ENCODE measurements around the gene CCDC88A. TPM values are rescaled to one million over a fixed set of nuclear protein-coding genes. Genes with fewer than 3 reads are reported as not detected.

Gene CCDC88A
- total and polyA plus RNA-seq, 8 donors = 6.2 to 95.1 (median 31.6) TPM

DNA sequence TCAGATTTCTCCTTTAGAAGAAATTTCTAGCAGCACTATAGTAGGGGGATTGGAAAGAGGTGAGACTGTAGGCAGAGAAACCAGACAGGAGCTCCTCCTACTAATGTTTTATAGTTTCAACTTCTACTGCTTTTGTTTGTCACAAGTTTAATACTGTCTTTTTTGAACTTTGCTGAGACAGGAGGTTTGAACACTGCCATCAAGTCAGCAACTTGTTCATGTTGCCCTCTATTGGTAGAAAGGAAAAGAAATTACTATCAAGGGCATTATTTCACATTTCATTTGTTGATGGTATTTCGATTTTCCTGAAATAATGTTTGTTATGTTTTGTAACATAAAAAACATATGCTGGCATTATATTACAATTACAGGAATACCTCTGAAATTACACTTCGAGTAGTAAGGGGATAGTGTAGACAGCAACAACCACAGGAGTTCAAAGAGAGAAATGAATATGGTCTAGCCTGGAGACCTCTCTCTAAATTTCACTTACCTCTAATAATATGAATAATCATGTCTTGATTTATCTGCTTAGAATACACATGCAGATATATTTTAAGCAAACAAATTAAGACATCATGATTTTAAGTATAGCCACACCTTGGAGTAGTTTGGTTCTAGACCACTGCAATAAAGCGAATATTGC is 12.4 kb upstream of the CCDC88A start:
- intact Hi-C loops (cut with DNase I; ENCODE audit: low total_unique reads) = no loop called here
- TF ChIP-seq, protein P1, sequence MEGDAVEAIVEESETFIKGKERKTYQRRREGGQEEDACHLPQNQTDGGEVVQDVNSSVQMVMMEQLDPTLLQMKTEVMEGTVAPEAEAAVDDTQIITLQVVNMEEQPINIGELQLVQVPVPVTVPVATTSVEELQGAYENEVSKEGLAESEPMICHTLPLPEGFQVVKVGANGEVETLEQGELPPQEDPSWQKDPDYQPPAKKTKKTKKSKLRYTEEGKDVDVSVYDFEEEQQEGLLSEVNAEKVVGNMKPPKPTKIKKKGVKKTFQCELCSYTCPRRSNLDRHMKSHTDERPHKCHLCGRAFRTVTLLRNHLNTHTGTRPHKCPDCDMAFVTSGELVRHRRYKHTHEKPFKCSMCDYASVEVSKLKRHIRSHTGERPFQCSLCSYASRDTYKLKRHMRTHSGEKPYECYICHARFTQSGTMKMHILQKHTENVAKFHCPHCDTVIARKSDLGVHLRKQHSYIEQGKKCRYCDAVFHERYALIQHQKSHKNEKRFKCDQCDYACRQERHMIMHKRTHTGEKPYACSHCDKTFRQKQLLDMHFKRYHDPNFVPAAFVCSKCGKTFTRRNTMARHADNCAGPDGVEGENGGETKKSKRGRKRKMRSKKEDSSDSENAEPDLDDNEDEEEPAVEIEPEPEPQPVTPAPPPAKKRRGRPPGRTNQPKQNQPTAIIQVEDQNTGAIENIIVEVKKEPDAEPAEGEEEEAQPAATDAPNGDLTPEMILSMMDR (IDR thresholded peaks at IDR 0.05) = peak in 4 of 7 experiments; percentile 35 to 57 (median 53)
- no peak for TF ChIP-seq POLR2AphosphoS5 (IDR thresholded peaks at IDR 0.05)
- H3K27me3 ChIP-seq = no peaks in the 10 kb centered on the region
- H3K4me1 ChIP-seq = peaks cover 0 to 8% (median 3%) of the 10 kb centered on the region in 4 donors
- peak in 1 of 2 donors; percentile 59 for DNase-seq
- H3K4me3 ChIP-seq = no peak overlapping the region
- H3K9me3 ChIP-seq = no peaks in the 10 kb centered on the region
- no peak overlapping the region for H3K27ac ChIP-seq
- H3K36me3 ChIP-seq = no peaks in the 10 kb centered on the region
- 36 to 46% (median 40%) methylated on average over 3 of the region's 3 CpGs for WGBS, 5 donors

DNA sequence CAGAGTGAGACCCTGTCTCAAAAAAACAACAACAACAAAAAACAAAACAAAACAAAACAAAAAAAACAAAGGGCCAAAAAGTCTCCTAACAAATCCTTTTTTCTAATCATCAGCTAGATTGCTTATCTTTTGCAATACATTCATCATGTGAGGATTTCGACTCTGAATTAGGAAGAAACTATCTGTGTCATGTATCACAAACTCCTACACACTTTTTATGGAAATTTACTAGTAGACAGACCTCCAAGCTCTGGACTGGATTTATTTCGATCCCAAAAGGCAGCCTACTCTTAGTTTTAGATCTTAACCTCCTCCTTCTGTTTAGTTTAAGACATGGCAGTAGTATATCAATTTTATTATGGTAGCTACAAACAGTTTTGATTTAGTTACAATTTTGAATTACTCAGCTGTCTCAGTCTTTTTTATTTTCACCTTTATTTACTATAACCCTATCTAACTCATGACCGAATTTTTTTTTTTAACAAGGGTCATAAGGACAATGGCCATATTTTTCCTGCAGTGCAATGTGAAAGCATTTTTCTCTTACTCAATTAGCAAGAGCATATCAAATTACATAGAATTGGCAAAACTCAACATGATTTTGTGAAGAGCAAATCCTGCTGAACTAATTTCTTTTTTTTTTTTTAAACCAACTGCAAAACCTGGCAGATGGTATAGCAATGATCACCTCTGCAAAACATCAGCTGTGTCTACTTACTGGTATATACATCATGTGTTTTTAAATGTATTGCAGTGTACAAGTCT is 10.7 kb upstream of the CCDC88A start:
- Histone ChIP-seq H3K9me3 (no peaks in the 10 kb centered on the region), H3K36me3 (no peaks in the 10 kb centered on the region), H3K4me3 (no peak overlapping the region), H3K27me3 (no peaks in the 10 kb centered on the region), H3K4me1 (peaks cover 0 to 8% (median 3%) of the 10 kb centered on the region in 4 donors), H3K27ac (no peak overlapping the region)
- DNase-seq = peak in 1 of 2 donors; percentile 25
- intact Hi-C loops (cut with DNase I; ENCODE audit: low total_unique reads) = no loop called here
- TF ChIP-seq EP300 (IDR thresholded peaks at IDR 0.05) (no peak), POLR2AphosphoS5 (IDR thresholded peaks at IDR 0.05) (no peak), POLR2A (IDR thresholded peaks at IDR 0.05) (no peak)
- TF ChIP-seq, protein P1 (IDR thresholded peaks at IDR 0.05) = no peak
- WGBS, 5 donors = 63 to 69% (median 68%) methylated on average over 3 of the region's 3 CpGs

- Histone ChIP-seq H3K4me3 (no peak overlapping the region), H3K27me3 (no peaks in the 10 kb centered on the region), H3K36me3 (no peaks in the 10 kb centered on the region), H3K27ac (no peak overlapping the region), H3K9me3 (no peaks in the 10 kb centered on the region), H3K4me1 (peaks cover 0 to 8% (median 3%) of the 10 kb centered on the region in 4 donors)
- DNase-seq = no peak
- WGBS, 5 donors = 81 to 92% (median 85%) methylated on average over 3 of the region's 3 CpGs
- TF ChIP-seq, protein P1 (IDR thresholded peaks at IDR 0.05) = no peak
- intact Hi-C loops (cut with DNase I; ENCODE audit: low total_unique reads) = no loop called here
Measured at GRCh38 chr2:55428258-55428657, 8.6 kb upstream of the CCDC88A start.

GRCh38 chr2:55425431-55425831 is 5.8 kb upstream of the CCDC88A start:
- intact Hi-C loops (cut with DNase I; ENCODE audit: low total_unique reads) = no loop called here
- H3K4me1 ChIP-seq = peaks cover 0 to 8% (median 7%) of the 10 kb centered on the region in 4 donors
- no peak overlapping the region for H3K27ac ChIP-seq
- peak in 1 of 3 donors; percentile 44 for TF ChIP-seq POLR2AphosphoS5 (IDR thresholded peaks at IDR 0.05)
- TF ChIP-seq, protein P1 (IDR thresholded peaks at IDR 0.05) = no peak
- no peak overlapping the region for H3K4me3 ChIP-seq
- peak in 1 of 2 donors; percentile 43 for DNase-seq
- H3K27me3 ChIP-seq = no peaks in the 10 kb centered on the region
- 15 to 59% (median 37%) methylated on average over 3 of the region's 3 CpGs for WGBS, 5 donors
- H3K36me3 ChIP-seq = no peaks in the 10 kb centered on the region
- no peaks in the 10 kb centered on the region for H3K9me3 ChIP-seq
